Tongue (tissue), 2 donors: ENCODE results near the gene RASL10B. TPM values are rescaled to one million over a fixed set of nuclear protein-coding genes. Genes with fewer than 3 reads are reported as not detected.

ENCODE experiments used
- DNase-seq: peaks from one replicate; pipeline ENCODE4 v3.0.0-alpha.2; 2015
- total RNA-seq: library from RNA; depleted of rRNA; stranded (reverse); fragments of >200 nt; gene quantifications from one replicate; pipeline ENCODE4 v1.2.3, GENCODE V29; 2014

The RASL10B gene
- total RNA-seq, 1 donor from 2014 or later, result 0.62 TPM

GRCh38 chr17:35765756-35766488 lies 34.5 kb downstream of the RASL10B start:
- no peak for DNase-seq

GRCh38 chr17:35766489-35766877 lies 35.0 kb downstream of the RASL10B start:
- no peak for DNase-seq

- peak; percentile 58 for DNase-seq
Observed at GRCh38 chr17:35766903-35767510, 35.6 kb downstream of the RASL10B start.

GRCh38 chr17:35768797-35769196 lies 37.4 kb downstream of the RASL10B start:
- no peak for DNase-seq

- no peak for DNase-seq
Observed at GRCh38 chr17:35769895-35770486, 38.6 kb downstream of the RASL10B start.

- no peak for DNase-seq
Observed at GRCh38 chr17:35773129-35773528, 41.7 kb downstream of the RASL10B start.

- peak; percentile 48 for DNase-seq
Observed at GRCh38 chr17:35773679-35774425, 42.4 kb downstream of the RASL10B start.

GRCh38 chr17:35774499-35774898 lies 43.1 kb downstream of the RASL10B start:
- peak; percentile 71 for DNase-seq

- no peak for DNase-seq
Observed at GRCh38 chr17:35775039-35775438, 43.6 kb downstream of the RASL10B start.

GRCh38 chr17:35775583-35775982 lies 44.1 kb downstream of the RASL10B start:
- DNase-seq, result no peak

GRCh38 chr17:35778641-35779196 lies 47.3 kb downstream of the RASL10B start:
- no peak for DNase-seq

GRCh38 chr17:35780950-35781349 lies 49.5 kb downstream of the RASL10B start:
- DNase-seq, result no peak

GRCh38 chr17:35784895-35785294 lies 53.5 kb downstream of the RASL10B start:
- no peak for DNase-seq

GRCh38 chr17:35786941-35787432 lies 55.5 kb downstream of the RASL10B start:
- no peak for DNase-seq

GRCh38 chr17:35788477-35789368 lies 57.3 kb downstream of the RASL10B start:
- no peak for DNase-seq

- no peak for DNase-seq
Observed at GRCh38 chr17:35790841-35791240, 59.4 kb downstream of the RASL10B start.

- no peak for DNase-seq
Observed at GRCh38 chr17:35791681-35792350, 60.4 kb downstream of the RASL10B start.
